NCI-H1694 treated with DMSO at 0.1 percent for 48 hours (cell line): ENCODE data around the gene KRT222.

Experiments
- DNase-seq: peaks from one replicate; lab custom pipeline; 2025; lab: John Stamatoyannopoulos, UW

Gene KRT222

GRCh38 chr17:40615068-40615840, 49.7 kb downstream of the KRT222 start:
- no peak for DNase-seq

DNA sequence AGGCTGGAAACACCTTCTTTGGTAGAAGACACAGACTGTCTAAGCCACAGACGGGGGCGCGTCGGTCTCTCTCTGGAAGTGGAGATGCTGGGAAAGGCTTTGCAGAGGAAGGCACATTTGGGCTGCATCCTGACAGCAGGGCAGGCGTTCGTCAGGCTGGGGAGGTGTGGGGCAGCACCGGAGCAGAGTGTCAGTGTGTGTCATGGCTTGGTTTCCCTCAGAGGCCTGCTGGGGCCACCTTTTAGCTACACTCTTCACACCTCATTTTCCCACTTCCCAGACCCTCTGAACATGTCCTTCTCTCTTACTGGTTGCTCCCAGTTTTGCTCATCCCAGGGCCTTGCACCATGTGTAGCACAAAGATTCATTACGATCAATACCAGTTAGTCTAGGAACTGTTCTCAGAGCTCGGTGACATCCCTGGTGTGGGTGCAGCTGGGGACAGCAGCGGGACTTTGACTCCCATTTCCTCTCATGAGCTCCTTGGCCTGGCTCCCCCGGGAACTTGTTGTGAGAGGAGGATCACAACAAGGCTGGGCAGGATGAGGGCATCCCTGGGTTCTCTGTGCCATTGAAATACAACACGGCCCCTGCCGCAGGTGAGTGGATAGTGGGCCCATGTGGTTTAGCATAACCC, 50.4 kb downstream of the KRT222 start:
- no peak for DNase-seq

DNA sequence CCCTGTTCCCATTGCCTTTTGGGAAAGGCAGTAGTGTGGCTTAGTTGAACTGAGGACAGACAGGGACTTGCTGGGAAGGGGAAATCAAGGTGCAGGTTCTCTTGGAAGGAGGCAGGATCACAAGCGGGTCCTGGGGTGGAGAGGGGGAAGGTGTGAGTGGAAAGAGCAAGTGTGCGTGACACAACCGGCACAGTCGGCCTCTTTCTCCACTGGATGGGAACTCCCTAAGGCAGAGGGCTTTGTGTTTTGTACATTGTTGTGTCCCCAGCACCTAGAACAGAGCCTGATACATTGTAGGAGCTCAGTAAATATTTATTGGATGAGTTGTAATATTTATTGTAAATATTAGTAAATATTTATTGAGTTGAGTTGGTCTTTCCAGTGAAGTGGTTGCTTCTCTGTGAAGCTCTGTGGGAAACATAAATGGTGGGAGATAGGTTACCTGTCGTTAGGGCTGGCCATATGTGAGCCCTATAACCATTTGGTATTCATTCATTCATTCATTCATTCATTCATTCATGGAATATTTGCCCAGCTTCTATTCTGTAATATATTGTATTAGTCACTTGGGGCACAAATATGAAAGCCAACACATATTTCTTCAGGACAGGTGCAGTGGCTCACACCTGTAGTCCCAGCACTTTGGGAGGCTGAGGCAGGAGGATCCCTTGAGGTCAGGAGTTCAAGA, 51.4 kb downstream of the KRT222 start:
- no peak for DNase-seq

DNA sequence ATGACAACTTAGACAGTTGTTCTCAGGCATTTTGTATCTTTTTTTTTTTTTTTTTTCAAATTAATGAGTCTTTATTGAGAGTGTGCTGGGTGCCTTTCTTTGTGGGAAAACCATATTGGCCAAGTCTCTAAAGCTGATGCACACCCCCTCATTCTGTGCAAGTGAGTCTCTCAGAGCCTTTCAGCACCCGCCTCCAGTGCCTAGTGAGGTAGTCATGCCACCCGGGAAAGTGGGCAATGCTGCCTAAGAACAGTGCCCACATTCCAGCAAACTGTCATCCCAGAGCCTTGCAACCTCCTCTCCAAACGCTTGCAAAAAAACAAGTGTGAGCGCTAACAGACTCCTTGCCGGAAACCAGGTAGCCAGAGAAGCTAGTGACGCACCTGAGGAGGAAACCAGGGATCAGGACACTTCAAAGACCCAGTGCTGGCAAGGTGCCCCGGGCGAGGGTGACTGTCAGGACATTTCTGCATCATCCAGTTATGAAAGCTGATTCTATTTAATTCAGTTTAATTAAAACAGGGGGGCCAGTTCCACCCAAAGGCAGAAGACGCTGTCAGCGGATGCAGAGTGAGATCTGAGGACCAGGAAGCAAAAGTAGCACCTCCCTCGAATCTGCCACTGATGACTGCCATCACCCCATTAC, 52.3 kb downstream of the KRT222 start:
- no peak for DNase-seq

DNA sequence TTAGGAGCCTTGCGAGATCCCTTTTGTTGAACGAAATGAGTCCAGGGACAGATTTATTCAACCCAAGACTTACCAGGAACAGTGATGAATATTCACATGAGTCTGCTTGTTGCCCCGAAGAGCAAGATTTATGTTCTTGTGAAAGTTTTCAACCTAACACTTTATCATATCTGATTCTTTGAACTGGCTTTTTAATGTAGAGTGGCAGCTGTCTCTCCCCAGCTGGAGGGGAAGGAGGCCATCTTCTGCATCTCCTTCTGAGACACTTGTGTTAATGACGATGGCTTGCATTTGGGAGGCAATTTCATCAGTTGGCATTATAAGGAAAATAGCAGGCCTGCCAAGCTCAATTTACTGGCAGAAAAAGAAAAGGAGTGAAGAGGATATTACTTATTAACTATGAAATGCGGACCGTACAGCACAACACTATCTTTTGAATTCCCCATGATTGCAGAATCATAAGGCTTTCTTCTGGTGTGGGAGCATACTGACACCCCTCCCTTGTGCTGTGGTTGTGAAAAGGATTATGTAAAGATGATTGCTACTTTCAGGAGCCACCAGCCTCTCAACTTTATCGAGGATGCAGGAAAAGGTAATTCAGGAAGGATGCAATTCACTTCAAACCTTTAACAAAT, 53.0 kb downstream of the KRT222 start:
- no peak for DNase-seq

DNA sequence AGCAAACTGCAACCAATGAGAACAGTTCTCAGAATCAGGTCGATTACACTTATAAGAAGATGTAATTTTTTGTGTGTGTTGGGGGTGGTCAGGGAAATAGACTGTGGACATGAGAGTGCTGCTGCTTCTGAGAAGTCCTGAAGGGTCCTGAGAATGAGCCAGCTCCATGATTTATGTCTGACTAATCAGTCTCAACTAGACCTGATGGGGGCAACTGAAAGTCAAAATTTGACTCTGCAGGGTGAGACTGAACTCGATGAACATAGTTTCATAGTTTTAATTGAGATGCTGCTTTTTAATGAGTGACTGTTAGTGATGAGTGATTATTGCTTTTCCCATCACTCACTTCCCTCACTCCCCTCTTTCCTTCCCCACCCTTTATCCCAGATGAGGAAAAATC, 54.6 kb downstream of the KRT222 start:
- DNase-seq = no peak

DNA sequence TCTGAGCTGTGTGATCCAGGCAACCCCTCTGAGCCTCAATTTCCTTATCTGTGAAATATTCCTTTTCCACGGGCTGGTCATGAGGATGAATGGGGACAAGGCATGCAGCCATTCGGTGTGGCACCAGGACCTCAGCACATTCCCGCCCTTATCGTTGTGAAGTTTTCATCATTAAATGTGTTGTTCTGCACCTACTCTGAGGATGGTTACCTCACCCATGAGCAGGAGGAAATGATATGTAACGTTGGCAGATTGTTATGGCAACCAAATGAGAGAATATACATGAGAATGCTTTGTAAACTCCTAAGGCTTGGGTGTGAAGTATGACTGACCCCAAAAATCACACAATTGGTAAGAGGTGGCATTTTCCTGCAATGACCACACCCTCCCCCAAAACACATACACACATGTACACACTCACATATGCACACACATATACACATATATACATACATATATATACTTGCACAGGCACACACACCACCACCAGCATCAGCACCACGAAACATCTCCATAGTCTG, 56.9 kb downstream of the KRT222 start:
- DNase-seq = no peak

DNA sequence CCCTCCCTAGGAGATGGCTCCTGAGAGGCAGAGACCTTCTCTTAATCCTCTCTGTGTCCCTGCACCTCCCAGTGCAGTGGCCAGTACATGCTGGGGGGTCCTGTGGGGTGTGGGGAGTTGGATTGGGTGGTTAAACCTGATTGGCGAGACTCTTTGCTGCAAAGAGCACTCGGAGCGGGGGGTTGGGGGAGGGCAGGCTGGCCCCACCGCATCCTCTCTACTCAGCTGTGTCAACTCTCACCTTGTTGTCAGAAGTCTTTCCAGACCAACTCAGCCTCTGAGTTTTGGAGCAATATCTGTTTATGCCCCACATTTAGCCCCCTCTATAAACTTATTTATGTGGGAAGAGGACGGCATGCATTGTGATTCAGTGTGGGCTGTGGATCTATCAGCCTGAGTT, 57.3 kb downstream of the KRT222 start:
- DNase-seq = no peak

DNA sequence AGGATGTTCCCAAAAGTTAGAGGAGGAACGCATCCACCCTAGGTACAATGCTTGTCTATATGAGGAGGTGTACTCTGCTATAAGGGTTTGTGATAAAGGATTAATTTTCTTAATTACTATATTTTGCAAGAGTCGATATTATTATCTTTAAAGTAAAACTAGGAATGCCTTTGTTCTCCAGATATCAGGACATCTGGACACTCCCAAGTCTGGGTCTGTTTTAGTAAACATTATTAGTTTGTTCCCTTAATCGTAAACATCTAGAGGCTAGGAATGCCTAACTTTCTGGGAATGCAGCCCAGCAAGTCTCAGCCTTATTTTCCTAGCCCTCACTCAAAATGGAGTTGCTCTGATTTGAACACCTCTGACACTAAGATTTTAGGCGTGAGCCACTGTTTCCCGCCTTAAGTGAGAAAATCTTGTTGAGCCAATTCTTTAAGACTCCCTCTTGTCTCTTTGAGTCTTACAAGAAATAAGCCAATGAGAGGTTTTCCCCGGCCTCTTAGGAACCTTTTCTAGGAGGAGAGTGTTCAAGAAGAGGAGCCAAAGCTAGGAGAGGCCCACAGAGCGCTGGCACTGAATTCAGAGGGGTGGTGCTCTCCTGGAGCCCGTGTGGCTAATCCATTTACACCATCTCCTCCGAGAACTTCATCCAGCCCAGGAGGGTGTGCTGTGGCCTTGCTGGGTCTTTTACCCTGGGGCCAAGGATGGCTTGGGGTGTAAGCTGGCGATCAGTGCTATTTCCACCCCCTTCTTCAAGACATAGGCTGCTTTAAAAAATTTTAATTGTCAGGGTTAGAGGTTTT, 58.2 kb downstream of the KRT222 start:
- DNase-seq = no peak

GRCh38 chr17:40605306-40605705, 59.7 kb downstream of the KRT222 start:
- DNase-seq = no peak
